Left ventricle myocardium inferior (tissue), 1 donor: ENCODE measurements around the gene CCDC88B. TPM values are rescaled to one million over a fixed set of nuclear protein-coding genes. Genes with fewer than 3 reads are reported as not detected.

Experiments
- DNase-seq: peaks from one replicate; pipeline ENCODE4 v3.0.0-alpha.2; 2020
- H3K27ac ChIP-seq: fragments of 200-600 bp; replicated peaks from 2 replicates; pipeline ENCODE4 v1.8.0; 2021
- H3K27me3 ChIP-seq: fragments of 200-600 bp; 2 replicates; pipeline ENCODE4 v1.8.0; 2021; ENCODE audit warnings: low read depth
- H3K36me3 ChIP-seq: fragments of 200-600 bp; 2 replicates; pipeline ENCODE4 v1.8.0; 2021
- H3K4me1 ChIP-seq: fragments of 200-600 bp; 2 replicates; pipeline ENCODE4 v1.8.0; 2021
- H3K4me3 ChIP-seq: fragments of 200-600 bp; 2 replicates; pipeline ENCODE4 v1.8.0; 2021; ENCODE audit warnings: mild to moderate bottlenecking, moderate library complexity
- H3K9me3 ChIP-seq: fragments of 200-600 bp; replicated peaks from 2 replicates; pipeline ENCODE4 v1.8.0; 2021
- intact Hi-C: fragments of 100-400 bp; cut with micrococcal nuclease; formaldehyde crosslinking; loops from one replicate; pipeline ENCODE4 v1.11.0; 2022
- total RNA-seq: library from RNA; stranded (reverse); fragmentation: NEBNext Ultra II Directional; extraction: Animal tissue kit (Norgen Biotek cat#: 25700); gene quantifications from one replicate; pipeline ENCODE4 v1.2.1, GENCODE V29; 2021
- TF ChIP-seq, protein P1 (sequence below): fragments of 200-600 bp; IDR thresholded peaks from 2 replicates; pipeline ENCODE4 v1.8.0; 2021; ENCODE audit warnings: antibody characterized with exemption, mild to moderate bottlenecking, borderline replicate concordance
- donor health status: DM: no; HTN: yes; CAD: no; lungs with severe emphysema.

Gene CCDC88B
- total RNA-seq, 1 donor from 2014 or later: 7.5 TPM

DNA sequence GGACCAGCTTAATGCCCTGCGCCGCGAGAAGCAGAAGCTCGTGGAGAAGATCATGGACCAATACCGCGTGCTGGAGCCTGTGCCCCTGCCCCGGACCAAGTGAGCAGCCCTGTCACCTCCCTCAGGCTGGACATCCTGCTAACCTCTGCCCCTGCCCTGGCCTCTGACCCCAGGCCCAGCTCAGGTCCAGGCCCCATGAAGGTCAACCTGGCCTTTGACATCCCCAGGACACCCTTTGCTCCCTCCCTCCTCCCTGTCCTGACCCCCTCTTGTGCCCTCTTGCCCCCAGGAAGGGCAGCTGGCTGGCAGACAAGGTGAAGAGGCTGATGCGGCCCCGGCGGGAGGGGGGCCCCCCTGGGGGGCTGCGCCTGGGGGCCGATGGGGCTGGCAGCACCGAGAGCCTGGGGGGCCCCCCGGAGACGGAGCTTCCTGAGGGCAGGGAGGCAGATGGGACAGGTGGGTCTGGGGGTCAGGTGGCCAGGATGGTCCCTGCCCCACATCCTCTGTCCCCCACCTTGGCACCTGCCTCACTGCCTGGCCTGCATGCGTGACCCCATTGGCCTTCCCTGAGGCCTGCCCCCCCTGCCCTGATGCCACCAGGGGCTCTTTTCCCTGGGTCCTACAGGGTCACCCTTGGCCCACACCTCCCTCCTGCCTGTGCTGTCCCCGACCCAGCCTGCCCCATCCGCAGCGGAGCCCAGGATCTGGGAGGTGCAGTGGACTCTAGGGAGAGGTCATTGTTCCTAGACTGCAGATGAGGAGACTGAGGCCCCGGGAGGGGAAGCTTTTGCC, 13.9 kb downstream of the CCDC88B start:
- no peaks in the 10 kb centered on the region for H3K36me3 ChIP-seq
- H3K9me3 ChIP-seq: no peaks in the 10 kb centered on the region
- peaks cover 33% of the 10 kb centered on the region for H3K4me1 ChIP-seq
- H3K27me3 ChIP-seq: no peaks in the 10 kb centered on the region
- H3K4me3 ChIP-seq: no peak overlapping the region
- intact Hi-C loops: no loop called here
- TF ChIP-seq, protein P1, sequence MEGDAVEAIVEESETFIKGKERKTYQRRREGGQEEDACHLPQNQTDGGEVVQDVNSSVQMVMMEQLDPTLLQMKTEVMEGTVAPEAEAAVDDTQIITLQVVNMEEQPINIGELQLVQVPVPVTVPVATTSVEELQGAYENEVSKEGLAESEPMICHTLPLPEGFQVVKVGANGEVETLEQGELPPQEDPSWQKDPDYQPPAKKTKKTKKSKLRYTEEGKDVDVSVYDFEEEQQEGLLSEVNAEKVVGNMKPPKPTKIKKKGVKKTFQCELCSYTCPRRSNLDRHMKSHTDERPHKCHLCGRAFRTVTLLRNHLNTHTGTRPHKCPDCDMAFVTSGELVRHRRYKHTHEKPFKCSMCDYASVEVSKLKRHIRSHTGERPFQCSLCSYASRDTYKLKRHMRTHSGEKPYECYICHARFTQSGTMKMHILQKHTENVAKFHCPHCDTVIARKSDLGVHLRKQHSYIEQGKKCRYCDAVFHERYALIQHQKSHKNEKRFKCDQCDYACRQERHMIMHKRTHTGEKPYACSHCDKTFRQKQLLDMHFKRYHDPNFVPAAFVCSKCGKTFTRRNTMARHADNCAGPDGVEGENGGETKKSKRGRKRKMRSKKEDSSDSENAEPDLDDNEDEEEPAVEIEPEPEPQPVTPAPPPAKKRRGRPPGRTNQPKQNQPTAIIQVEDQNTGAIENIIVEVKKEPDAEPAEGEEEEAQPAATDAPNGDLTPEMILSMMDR: no peak
- no peak for DNase-seq
- H3K27ac ChIP-seq: no peak overlapping the region

DNA sequence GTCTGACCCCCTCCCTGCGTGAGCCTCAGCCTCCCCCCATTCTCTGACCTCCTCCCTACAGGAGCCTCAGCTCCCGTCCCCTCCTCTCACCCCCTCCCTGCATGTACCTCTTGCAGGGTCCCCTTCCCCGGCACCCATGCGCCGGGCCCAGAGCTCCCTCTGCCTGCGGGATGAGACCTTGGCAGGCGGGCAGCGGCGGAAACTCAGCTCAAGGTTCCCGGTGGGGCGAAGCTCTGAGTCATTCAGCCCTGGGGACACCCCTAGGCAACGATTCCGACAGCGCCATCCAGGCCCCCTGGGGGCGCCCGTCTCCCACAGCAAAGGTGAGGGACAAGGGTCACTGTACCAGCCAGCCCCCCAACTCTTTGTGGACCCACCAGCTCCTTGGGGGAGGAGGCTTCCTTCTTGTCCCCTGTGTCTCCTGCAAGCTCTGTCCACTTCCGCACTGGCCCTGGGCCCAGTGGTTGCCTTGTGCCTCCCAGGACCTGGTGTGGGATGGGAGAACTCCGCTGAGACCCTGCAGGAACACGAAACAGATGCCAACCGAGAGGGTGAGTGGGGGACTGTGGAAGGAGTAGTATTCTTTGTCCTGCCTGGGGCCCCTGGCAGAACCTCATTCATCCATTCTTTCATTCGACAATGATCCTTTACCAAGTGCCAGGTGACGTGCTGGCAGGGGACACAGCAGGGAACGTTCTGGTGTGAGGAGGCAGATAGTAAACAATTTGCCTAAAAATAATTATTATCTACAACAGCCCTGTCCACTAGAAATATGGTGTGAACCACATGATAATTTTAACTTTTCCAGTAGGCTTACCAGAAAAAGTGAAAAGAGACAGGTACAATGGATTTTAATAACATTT, 15.3 kb downstream of the CCDC88B start:
- H3K4me3 ChIP-seq: peak overlapping the region; percentile 60
- TF ChIP-seq, protein P1: peak; percentile 75
- intact Hi-C loops: no loop called here
- no peaks in the 10 kb centered on the region for H3K27me3 ChIP-seq
- peak; percentile 77 for DNase-seq
- H3K4me1 ChIP-seq: peaks cover 45% of the 10 kb centered on the region
- H3K27ac ChIP-seq: peak overlapping the region; percentile 81
- H3K36me3 ChIP-seq: peaks cover under 1% of the 10 kb centered on the region
- no peaks in the 10 kb centered on the region for H3K9me3 ChIP-seq

DNA sequence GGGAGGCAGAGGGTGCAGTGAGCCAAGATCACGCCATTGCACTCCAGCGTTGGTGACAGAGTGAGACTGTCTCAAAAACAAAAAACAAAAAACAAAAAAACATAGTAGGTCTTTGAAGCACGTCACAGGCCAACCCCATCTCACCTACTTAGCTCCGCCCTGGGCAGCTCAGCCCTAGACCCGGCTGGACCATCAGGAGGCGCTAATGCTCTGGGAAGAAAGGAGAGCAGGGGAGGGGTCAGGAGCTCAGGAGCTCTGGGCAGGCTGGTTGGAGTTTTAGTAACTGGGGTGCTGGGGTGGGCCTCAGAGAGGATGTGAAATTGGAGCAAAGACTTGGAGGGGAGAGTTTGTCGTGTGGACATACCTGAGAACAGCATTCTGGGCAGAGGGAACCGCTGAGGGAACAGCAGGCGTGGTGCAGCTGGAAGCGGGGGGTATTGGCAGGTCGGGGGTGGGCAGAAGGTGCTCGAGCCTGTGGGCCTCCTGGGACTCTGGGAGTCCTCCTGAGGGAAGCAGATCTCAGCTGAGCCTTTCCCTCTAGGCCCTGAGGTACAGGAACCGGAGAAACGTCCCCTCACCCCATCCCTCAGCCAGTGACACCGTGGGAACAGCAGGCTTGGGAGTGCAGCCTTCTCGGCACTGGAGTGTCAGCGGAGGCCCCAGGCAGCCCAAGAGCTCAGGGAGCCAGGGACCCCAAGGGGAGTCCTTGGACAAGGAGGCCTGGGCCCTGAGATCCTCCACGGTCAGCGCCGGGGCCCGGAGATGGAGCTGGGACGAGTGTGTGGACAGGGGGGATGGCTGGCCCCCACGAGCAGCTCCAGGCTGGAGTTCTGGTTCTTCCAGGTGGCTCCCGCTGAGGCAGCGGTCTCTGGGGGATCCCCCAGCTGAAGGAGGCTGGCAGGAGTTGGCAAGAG, 16.8 kb downstream of the CCDC88B start:
- DNase-seq: no peak
- Histone ChIP-seq H3K36me3 (peaks cover 15% of the 10 kb centered on the region), H3K9me3 (no peaks in the 10 kb centered on the region), H3K27ac (peak overlapping the region; percentile 92), H3K4me1 (peaks cover 48% of the 10 kb centered on the region), H3K4me3 (no peak overlapping the region), H3K27me3 (no peaks in the 10 kb centered on the region)
- TF ChIP-seq, protein P1: peak; percentile 20
- intact Hi-C loops: no loop called here

DNA sequence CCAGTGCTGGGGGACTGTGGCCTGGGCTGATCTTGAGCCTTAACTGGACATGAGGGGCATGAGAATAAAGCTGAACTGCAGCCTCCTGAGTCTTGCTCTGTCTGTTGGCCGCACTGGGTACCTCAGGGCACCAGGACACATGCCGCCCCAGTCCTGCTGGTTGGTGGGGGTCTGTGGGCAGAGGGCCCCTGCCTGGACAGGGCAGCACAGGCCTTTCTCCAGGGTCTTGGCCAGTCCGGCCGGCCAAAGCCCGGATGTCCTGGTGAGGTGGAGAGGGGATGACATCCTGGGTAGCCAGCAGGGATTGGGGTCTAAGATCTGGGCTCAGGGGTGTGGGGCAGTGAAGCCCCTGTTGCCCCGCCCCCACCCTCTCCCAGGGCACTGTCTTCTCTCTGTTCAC, 17.4 kb downstream of the CCDC88B start:
- peak overlapping the region; percentile 92 for H3K27ac ChIP-seq
- DNase-seq: no peak
- no peaks in the 10 kb centered on the region for H3K27me3 ChIP-seq
- TF ChIP-seq, protein P1: no peak
- intact Hi-C loops: no loop called here
- no peak overlapping the region for H3K4me3 ChIP-seq
- no peaks in the 10 kb centered on the region for H3K9me3 ChIP-seq
- H3K4me1 ChIP-seq: peaks cover 48% of the 10 kb centered on the region
- peaks cover 22% of the 10 kb centered on the region for H3K36me3 ChIP-seq

DNA sequence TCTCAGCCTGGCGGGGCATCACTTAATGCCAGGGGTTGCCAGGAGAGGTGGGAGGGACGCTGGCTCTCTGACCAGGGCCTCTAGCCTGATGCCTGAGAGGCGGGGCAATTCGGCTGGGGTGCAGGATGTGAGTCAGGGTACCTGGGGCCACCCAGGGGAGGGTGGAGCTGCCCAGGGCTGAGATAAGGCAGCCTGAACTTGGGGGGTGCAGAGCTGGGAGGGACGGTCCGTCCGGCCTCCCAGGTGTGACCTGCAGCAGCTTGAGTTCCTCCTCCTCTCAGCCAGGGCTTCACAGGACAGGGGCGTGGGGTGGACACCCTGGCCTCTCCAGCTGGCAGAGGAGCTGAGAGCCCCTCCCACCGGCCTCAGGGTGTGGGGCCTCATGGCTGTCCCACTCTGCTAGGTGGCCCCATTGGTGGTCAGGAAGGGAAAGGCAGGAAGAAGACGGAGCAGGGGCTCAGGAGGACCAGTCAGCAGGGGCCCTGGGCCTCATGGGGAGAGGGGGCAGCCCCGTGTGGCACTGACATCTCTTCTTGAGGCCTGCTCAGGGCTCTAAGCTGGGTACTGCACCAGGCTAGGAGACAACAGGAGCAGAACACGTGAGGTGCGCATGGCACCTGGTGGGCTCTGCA, 18.0 kb downstream of the CCDC88B start:
- DNase-seq: no peak
- H3K4me1 ChIP-seq: peaks cover 48% of the 10 kb centered on the region
- H3K9me3 ChIP-seq: no peaks in the 10 kb centered on the region
- no peaks in the 10 kb centered on the region for H3K27me3 ChIP-seq
- H3K36me3 ChIP-seq: peaks cover 28% of the 10 kb centered on the region
- TF ChIP-seq, protein P1: no peak
- intact Hi-C loops: no loop called here
- peak overlapping the region; percentile 83 for H3K4me3 ChIP-seq
- H3K27ac ChIP-seq: peak overlapping the region; percentile 92
